GM18861 (cell line): ENCODE measurements around the gene ZCCHC12.

Source experiments
- ATAC-seq: cut with Tn5 transposase; IDR thresholded peaks from one replicate; pipeline ENCODE4 v1.9.1; 2021; ENCODE audit not compliant: unreplicated experiment

The ZCCHC12 gene

GRCh38 chrX:118867251-118867650 lies 43.6 kb downstream of the ZCCHC12 start:
- no peak for ATAC-seq

GRCh38 chrX:118872102-118872566 lies 48.5 kb downstream of the ZCCHC12 start:
- ATAC-seq, result no peak
